ENCODE data around the gene RIC1.
"Not testable (repeated sequence)": the region's sequence is repeated elsewhere in the genome, so short reads cannot be mapped to it uniquely, and the experiment has no call there.

RIC1 gene

DNA sequence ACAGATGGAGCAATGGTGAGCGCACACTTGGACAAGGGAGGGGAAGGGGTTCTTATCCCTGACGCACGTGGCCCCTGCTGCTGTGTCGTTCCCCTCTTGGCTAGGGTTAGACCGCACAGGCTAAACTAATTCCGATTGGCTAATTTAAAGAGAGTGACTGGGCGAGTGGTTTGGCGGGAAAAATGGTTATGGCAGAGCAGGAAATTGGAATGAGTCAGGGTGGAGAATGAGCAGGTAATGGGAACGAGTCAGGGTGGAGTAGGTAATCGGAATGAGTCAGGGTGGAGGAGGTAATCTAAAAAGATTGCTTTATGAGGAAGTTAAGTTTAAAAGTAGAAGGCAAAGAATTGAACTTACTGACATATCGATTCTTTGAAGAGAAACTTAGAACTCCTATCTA is 46.1 kb downstream of the RIC1 start:
- not testable (repeated sequence) for DNase-seq

DNA sequence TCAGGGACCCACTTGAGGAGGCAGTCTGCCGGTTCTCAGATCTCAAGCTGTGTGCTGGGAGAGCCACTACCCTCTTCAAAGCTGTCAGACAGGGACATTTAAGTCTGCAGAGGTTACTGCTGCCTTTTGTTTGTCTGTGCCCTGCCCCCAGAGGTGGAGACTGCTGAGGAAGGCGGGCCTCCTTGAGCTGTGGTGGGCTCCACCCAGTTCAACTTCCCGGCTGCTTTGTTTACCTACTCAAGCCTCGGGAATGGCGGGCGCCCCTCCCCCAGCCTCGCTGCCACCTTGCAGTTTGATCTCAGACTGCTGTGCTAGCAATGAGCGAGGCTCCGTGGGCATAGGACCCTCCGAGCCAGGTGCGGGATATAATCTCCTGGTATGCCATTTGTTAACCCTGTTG is 54.7 kb downstream of the RIC1 start:
- not testable (repeated sequence) for DNase-seq

DNA sequence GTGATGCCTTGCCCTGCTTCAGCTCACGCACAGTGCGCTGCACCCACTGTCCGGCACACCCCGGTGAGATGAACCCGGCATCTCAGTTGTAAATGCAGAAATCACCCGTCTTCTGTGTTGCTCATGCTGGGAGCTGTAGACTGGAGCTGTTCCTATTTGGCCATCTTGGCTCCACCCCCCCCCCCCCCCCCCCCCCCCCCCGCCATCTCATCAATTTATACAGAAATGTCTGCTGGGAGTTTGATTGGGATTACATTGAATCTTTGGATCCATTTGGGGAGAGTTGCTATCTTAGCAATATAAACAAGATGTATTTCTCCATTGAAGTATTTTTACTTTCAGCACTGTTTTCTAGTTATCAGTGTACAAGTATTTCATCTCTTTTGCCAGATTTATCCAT is 55.2 kb downstream of the RIC1 start:
- no peak for DNase-seq

- DNase-seq, result no peak
Observed at GRCh38 chr9:5688109-5688508, 59.2 kb downstream of the RIC1 start.

- DNase-seq, result no peak
Observed at GRCh38 chr9:5690278-5690677, 61.4 kb downstream of the RIC1 start.

- DNase-seq, result no peak
Observed at GRCh38 chr9:5695860-5696259, 67.0 kb downstream of the RIC1 start.

DNA sequence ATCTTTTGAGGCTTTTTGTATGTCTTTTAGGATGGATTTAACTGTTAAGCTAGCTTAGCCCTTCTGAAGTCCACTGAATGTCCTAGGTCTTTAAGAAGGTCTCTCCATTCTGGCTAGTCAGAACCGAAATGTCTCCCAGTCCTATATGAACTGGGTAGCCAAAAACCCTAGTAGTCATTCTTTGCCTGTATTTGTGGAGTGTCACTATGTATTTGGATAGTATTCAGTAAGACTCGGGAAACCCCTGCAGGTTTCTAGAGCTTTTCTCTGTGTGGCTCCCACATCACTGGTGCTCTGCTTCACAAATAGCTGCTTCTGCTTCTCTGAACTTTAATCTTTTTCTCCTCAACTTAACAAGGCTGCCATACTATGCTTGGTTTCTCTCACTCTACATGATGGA is 68.0 kb downstream of the RIC1 start:
- DNase-seq, result no peak

DNA sequence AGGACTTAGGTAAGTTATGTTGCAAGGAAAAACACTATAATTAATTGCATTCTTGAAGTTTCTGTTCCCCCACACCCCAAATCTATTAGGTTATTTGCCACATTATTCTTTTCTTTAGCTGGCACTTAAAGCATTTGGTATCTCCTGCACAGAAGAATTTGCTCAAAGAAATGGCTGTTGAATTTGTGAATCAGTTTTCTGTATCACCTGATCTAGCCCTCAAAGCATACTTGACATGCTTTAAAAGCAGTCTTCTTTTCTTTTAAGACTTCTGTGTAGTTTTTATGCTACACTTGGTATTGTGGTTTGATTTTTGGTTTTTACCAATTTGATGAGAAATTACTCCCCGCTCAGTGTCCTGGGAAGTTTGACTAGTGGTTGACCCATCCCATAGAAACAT is 69.1 kb downstream of the RIC1 start:
- no peak for DNase-seq

DNA sequence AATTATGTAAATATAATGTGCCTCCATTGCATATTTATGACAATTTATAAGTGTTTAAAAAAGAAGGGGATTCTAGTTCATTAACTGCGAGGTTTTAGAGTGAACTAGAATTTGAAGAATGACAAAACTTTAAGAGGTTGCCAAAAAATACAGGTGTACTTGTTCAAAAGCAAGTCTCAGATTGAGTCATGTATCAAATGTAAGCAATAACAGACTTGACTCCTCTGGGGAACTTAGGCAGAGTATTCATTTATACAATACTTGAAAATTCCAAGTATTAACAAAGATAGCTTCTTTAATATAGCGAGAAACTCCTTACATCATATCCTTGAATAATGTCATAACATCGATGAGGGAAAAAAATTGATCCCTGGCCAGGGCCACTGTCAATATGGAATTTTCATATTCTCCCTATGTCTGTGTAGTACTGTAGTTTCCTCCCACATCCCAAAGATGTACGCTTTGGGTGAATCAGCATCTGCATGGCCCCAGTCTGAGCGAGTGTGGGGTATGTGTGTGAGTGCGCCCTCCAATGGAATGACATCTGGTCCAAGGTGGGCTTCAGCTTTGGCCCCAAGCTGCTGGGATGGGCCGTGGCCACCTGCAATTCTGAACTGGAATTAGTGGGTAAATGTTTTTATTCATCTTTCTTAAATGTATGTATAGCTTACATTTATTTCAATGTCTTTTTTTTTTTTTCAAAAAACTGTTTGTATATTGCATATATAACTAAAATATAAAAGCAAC is 70.1 kb downstream of the RIC1 start:
- DNase-seq, result no peak

- DNase-seq, result no peak
Observed at GRCh38 chr9:5708414-5708813, 79.5 kb downstream of the RIC1 start.

GRCh38 chr9:5712651-5713390 is 83.9 kb downstream of the RIC1 start:
- DNase-seq, result no peak

- no peak for DNase-seq
Observed at GRCh38 chr9:5714501-5715401, 85.8 kb downstream of the RIC1 start.

- no peak for DNase-seq
Observed at GRCh38 chr9:5715548-5716127, 86.7 kb downstream of the RIC1 start.

- DNase-seq, result not testable (repeated sequence)
Observed at GRCh38 chr9:5717434-5717833, 88.5 kb downstream of the RIC1 start.

DNA sequence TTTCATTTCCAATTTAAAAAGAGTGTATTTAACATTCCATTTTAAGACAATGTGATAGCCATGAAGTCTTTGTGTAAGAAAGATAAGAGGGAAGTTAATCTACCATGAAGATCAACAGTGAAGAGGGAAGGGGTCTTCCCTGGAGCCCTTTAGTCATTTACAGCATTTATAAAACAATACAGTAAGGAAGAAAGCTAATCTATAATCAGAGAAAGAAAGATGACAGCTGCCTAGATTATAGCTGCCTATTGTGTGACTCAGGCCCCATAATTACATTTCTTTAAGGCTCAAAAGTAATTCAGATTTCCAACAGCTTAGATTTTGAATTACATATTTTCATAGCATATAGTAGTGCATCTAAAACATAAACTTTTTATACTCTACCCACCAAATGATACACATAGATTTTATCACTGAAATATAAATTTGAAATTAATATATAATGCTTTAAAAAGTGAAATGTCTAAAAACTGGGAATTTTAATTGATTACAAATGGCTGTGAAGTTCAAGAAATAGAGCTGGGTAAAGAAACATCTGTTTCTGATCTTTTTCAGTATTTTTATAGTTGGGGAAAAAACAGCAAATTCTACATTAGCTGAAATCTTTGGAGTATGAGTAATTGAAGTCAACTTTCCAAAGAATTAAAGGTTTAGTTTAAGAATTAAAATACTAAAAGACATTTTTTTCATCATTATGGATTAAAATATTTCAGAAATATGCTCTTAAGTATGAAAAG is 89.6 kb downstream of the RIC1 start:
- no peak for DNase-seq

DNA sequence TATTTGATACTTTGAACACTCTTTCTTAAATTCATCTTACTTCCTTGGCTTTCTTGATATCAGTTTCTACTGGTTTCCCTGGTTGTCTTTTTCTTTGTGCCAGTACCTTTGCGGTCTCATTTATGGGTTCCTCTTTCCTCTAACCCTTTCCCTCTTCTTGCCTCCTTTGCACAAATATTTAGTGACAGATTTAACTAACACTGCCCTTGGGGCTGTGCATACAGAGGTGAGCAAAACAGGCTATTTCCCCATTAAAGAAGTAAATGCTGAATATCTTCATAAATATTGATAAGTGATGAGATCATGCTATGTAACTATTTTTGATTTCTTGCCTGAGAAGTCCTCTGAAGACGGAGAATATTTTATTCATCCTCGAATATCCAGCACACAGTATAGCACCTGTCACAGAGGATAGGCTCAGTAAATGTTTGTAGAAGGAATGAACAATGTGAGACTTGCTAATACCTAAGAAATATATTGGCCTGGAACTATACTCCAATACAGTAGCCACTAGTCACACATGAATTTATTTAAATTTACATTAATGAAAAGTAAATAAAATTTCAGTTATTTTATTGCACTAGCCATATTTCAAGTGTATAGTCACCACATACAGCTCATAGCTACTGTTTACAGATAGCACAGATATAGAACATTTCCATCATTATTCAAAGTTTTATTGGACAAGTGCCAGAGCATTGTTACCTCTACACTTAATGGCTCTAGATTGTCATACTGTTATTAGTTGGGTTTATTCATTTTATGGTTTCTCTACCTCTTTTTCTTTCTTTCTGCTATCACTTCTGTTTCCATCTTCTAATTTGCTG is 90.4 kb downstream of the RIC1 start:
- DNase-seq, result no peak

DNA sequence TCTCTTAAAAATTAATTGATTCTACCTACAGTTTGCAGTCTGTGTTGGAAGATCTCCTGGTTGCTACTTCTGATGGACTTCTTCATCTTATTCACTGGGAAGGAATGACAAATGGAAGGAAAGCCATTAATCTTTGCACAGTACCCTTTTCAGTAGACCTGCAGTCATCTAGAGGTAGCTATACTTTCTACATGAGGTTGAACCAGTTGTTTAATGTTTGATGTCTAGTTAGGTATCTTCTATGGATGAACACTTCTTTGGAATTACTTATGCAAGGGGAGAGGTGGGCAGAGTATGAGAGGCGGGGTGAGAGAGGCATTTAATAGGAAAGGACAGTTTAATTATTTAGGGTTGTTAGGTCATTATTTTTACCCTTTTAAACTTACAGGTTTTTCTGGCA is 91.2 kb downstream of the RIC1 start:
- no peak for DNase-seq

DNA sequence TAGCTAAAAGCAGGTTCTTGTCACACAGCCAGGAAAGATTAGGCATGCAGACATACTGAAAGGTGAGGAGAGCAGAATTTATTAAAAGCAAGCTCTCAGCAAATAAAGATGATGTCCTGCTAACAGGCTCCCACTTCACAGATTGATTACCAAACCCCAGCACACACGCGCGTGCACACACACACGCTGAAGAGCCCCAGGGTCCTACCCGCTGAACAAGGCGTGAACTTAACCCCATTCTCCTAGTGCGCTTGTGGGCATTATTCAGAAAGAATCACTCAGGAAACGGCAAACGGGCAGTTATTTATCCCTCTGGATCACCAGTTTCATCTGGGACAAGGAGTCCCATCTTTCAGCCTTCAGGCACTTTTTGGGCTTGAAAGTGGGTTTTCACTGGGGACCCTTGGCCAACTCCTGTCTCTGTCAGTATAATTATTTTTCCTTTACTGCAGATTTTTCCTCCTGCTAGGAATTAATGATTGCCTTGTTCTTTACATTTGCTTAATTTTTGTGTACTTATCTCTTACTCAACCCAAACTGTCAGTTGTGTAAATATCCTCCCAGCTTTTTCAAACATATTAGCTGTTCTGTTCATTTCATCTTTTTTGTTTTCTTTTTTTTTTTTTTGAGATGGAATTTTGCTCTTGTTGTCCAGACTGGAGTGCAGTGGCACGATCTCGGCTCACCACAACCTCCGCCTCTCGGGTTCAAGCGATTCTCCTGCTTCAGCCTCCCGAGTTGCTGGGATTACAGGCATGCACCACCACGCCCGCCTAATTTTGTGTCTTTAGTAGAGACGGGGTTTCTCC is 92.6 kb downstream of the RIC1 start:
- DNase-seq, result no peak

DNA sequence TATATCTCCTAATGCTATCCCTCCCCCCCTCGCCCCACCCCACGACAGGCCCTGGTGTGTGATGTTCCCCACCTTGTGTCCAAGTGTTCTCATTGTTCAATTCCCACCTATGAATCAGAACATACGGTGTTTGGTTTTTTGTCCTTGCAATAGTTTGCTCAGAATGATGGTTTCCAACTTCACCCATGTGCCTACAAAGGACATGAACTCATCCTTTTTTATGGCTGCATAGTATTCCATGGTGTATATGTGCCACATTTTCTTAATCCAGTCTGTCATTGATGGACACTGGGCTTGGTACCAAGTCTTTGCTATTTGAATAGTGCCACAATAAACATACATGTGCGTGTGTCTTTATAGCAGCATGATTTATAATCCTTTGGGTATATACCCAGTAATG is 93.8 kb downstream of the RIC1 start:
- not testable (repeated sequence) for DNase-seq

DNA sequence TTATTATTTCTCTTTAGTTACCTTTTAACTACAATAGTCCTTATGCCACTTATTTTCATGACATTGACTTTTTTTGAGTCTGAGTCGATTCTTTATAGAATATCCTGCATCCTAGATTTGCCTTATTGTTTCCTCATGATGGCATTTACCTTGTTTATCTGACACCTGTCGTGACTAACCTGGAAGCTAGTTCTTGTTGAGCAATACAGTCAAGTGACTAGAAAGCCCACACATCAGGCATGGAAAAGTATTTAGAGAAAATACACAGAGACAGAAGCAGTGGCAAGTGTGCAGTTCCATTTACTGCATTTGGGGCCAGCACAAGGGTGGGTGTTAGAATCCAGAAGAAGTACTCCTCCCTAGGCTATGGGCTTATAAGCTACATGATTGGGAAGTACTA is 106.2 kb downstream of the RIC1 start:
- no peak for DNase-seq
